HG03520 (cell line): ENCODE measurements around the gene SKOR1.

Source experiments
- ATAC-seq: cut with Tn5 transposase; IDR thresholded peaks from one replicate; pipeline ENCODE4 v1.9.1; 2021; ENCODE audit warnings: mild to moderate bottlenecking, moderate library complexity; ENCODE audit not compliant: unreplicated experiment

Gene SKOR1

GRCh38 chr15:67884009-67884408 lies 58.7 kb downstream of the SKOR1 start:
- ATAC-seq: no peak
